Osteocyte (in vitro differentiated cells): ENCODE data around the gene UBAC2. TPM values are rescaled to one million over a fixed set of nuclear protein-coding genes. Genes with fewer than 3 reads are reported as not detected.
"Not testable (repeated sequence)": the region's sequence is repeated elsewhere in the genome, so short reads cannot be mapped to it uniquely, and the experiment has no call there.

Experiments
- DNase-seq: peaks from one replicate; pipeline ENCODE4 v3.0.0; 2021; ENCODE audit warnings: mixed read lengths; ENCODE audit not compliant: unreplicated experiment; ENCODE audit errors: extremely low spot score
- H3K27ac Mint-ChIP-seq: one replicate; pipeline ENCODE4 v1.8.0; 2021; ENCODE audit warnings: mild to moderate bottlenecking, mixed read lengths; ENCODE audit not compliant: unreplicated experiment
- H3K27me3 Mint-ChIP-seq: one replicate; pipeline ENCODE4 v1.8.0; 2021; ENCODE audit warnings: mixed read lengths; ENCODE audit not compliant: unreplicated experiment
- H3K36me3 Mint-ChIP-seq: one replicate; pipeline ENCODE4 v1.8.0; 2021; ENCODE audit warnings: mixed read lengths; ENCODE audit not compliant: unreplicated experiment
- H3K4me1 Mint-ChIP-seq: one replicate; pipeline ENCODE4 v1.8.0; 2021; ENCODE audit warnings: mixed read lengths; ENCODE audit not compliant: unreplicated experiment
- H3K4me3 Mint-ChIP-seq: one replicate; pipeline ENCODE4 v1.8.0; 2021; ENCODE audit warnings: mild to moderate bottlenecking, moderate library complexity, mixed read lengths; ENCODE audit not compliant: unreplicated experiment
- H3K9me3 Mint-ChIP-seq: one replicate; pipeline ENCODE4 v1.8.0; 2021; ENCODE audit warnings: mixed read lengths; ENCODE audit not compliant: unreplicated experiment
- total RNA-seq: library from RNA; stranded (reverse); gene quantifications from 2 replicates; pipeline ENCODE4 v1.2.1, GENCODE V29; 2021
- TF ChIP-seq, protein P1 (sequence below): fragments of 200-600 bp; sonication (generic); IDR thresholded peaks from 2 replicates; pipeline ENCODE4 v1.5.0; 2021; ENCODE audit warnings: antibody characterized with exemption, mild to moderate bottlenecking, moderate library complexity

The UBAC2 gene
- total RNA-seq, 1 donor from 2014 or later: 64.0 TPM

DNA sequence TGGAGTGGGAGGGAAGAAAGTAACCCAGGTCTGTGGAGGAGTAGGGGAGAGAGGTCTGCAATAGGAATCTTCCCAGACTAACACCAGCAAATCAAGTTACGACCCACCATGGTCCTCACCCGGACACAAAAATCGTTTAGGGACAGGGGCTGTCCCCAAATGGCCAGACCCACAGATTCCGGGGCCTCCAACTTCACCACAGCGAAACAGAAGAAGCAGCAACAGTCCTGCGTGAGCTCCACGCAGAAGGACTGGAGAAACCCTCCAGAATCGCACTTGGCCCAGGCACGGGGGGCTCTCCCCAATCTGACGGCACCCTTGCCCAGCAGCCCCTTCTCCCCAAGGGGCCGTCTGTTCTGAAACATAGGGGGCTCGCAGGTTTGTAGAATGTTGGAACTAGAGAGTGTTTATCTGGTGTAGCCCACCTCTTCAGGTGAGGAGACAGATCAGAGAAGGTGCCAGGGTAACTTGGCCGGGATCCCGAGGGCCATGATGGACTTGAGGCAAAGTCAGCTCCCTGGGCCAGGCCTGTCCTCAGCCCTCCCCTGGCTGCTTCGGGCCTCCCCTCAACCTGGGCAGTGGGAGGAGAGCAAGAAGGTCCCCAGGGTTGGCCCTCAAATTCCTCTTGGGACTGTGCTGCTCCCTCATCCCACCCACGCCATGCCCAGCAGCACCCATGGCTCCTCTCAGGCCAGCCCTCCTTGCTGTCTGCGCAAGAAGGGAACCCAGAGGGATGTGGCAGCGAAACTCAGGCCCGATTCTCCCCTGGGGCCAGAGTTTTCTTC lies 189.1 kb downstream of the UBAC2 start:
- peaks cover 4% of the 10 kb centered on the region for H3K4me1 Mint-ChIP-seq
- H3K27me3 Mint-ChIP-seq: no peaks in the 10 kb centered on the region
- TF ChIP-seq, protein P1, sequence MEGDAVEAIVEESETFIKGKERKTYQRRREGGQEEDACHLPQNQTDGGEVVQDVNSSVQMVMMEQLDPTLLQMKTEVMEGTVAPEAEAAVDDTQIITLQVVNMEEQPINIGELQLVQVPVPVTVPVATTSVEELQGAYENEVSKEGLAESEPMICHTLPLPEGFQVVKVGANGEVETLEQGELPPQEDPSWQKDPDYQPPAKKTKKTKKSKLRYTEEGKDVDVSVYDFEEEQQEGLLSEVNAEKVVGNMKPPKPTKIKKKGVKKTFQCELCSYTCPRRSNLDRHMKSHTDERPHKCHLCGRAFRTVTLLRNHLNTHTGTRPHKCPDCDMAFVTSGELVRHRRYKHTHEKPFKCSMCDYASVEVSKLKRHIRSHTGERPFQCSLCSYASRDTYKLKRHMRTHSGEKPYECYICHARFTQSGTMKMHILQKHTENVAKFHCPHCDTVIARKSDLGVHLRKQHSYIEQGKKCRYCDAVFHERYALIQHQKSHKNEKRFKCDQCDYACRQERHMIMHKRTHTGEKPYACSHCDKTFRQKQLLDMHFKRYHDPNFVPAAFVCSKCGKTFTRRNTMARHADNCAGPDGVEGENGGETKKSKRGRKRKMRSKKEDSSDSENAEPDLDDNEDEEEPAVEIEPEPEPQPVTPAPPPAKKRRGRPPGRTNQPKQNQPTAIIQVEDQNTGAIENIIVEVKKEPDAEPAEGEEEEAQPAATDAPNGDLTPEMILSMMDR: no peak
- DNase-seq: peak; percentile 76
- H3K36me3 Mint-ChIP-seq: peaks cover 10% of the 10 kb centered on the region
- no peak overlapping the region for H3K4me3 Mint-ChIP-seq
- no peak overlapping the region for H3K27ac Mint-ChIP-seq
- no peaks in the 10 kb centered on the region for H3K9me3 Mint-ChIP-seq

DNA sequence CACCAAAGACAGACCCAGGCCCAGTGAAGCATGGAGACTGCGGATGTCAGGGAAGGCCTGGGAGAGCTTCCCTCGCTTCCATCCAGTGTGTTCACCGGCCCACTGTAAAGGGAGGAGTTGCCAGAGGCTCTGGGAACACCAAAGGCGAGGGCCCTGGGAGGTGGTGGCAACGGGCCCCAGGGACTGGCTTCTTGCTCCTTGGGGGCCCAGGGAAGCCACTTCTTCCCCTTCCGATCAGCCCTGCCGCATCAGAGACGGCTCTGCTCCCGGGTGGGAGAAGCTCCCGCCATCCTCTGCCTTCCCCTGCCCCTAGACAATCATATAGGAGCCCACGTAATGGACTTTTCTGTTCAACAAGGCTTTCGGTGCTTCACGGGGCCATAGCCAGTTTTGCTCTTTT lies 189.9 kb downstream of the UBAC2 start:
- H3K27ac Mint-ChIP-seq: no peak overlapping the region
- DNase-seq: no peak
- no peaks in the 10 kb centered on the region for H3K9me3 Mint-ChIP-seq
- peaks cover 7% of the 10 kb centered on the region for H3K36me3 Mint-ChIP-seq
- no peaks in the 10 kb centered on the region for H3K27me3 Mint-ChIP-seq
- H3K4me3 Mint-ChIP-seq: no peak overlapping the region
- peaks cover 4% of the 10 kb centered on the region for H3K4me1 Mint-ChIP-seq
- TF ChIP-seq, protein P1: no peak

DNA sequence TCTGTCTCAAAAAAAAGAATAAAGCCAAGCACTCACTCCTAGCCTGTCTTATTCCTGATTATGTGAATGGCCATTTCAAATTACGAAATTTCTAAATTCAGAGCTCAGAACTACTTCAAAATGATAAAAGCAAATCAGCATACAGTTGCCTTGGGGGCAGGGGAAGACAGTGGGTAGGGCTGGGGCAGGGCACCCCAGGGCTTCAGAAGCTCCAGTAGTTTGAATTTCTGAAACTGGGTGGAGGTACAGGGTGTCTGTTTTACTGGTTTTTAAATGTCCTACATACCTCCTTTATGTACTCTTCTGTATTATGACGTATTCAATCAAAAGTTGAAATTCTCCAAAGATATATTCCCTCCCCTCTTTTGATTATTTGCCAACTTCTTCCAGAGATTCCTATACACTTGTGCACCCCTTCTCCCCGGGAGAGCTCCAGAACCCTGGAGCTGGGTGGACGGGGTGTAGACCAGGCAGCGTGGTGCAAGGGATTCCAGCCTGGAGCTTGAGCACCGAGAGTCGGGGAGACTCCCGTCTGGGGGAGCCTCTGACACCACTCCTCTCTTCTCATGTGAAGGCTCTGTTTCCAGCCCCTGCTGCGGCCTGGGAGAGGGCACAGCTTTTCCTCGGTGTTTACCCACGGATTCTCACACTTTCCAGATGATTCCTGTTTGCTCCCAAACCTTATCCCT lies 191.3 kb downstream of the UBAC2 start:
- no peak overlapping the region for H3K27ac Mint-ChIP-seq
- no peak overlapping the region for H3K4me3 Mint-ChIP-seq
- H3K36me3 Mint-ChIP-seq: peaks cover 7% of the 10 kb centered on the region

DNA sequence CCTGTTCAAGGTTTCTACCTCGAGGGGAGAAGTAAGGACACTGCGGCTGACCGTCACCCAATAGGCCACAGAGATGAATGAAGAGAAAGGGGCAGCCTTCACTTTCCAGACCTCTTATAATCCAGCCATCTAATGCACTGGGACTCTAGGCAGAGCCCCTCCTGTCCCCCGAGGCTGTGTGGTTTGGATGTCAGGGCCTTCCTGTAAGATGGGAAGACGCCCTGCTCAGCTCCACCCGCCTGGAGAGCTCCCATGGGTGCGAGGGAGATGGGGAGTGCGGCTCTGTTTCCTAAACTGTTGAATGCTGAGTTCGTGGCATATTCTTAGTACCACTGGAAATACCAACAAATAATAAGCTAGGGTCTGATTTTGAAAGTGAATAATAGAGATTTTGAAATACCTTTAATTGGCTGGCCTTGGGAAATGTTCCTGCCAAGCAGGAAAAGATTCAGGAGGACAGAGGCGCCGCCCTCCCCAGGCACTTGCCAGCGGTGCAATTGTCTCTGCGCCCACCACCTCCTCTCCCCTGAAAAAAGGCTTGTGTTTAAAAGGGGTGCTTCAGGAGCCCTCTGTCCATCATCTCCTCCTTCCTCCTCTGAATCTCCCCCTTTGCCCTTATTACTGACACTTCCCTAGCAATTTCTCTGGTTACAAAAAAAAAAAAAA lies 191.9 kb downstream of the UBAC2 start:
- H3K4me1 Mint-ChIP-seq: peaks cover 4% of the 10 kb centered on the region
- no peaks in the 10 kb centered on the region for H3K9me3 Mint-ChIP-seq
- H3K27me3 Mint-ChIP-seq: no peaks in the 10 kb centered on the region
- TF ChIP-seq, protein P1: no peak
- H3K27ac Mint-ChIP-seq: no peak overlapping the region
- no peak for DNase-seq
- H3K4me3 Mint-ChIP-seq: no peak overlapping the region
- H3K36me3 Mint-ChIP-seq: peaks cover 5% of the 10 kb centered on the region

More for the DNA sequence above, 191.3 kb downstream of the UBAC2 start:
- no peak for DNase-seq
- Mint-ChIP-seq H3K4me1 (peaks cover 4% of the 10 kb centered on the region), H3K9me3 (no peaks in the 10 kb centered on the region), H3K27me3 (no peaks in the 10 kb centered on the region)
- TF ChIP-seq, protein P1: no peak

DNA sequence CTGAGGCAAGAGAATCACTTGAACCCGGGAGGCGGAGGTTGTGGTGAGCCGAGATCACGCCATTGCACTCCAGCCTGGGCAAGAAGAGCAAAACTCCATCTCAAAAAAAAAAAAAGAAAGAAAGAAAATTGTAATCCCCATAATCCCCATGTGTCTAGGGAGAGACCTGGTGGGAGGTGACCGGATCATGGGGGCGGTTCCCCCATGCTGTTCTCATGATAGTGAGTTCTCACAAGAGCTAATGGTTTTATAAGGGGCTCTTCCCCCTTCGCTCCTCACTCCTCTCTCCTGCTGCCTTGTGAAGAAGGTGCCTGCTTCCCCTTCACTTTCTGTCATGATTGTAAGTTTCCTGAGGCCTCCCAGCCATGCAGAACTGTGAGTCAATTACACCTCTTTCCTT lies 192.7 kb downstream of the UBAC2 start:
- not testable (repeated sequence) for H3K27me3 Mint-ChIP-seq, DNase-seq, H3K4me1 Mint-ChIP-seq, H3K9me3 Mint-ChIP-seq, H3K27ac Mint-ChIP-seq, H3K4me3 Mint-ChIP-seq, H3K36me3 Mint-ChIP-seq
